HG03108 (cell line): ENCODE results near the gene SLTM.
"Not testable (repeated sequence)": the region's sequence is repeated elsewhere in the genome, so short reads cannot be mapped to it uniquely, and the experiment has no call there.

Source experiments
- ATAC-seq: cut with Tn5 transposase; IDR thresholded peaks from one replicate; pipeline ENCODE4 v1.9.1; 2021; ENCODE audit warnings: moderate library complexity; ENCODE audit not compliant: unreplicated experiment

SLTM gene

DNA sequence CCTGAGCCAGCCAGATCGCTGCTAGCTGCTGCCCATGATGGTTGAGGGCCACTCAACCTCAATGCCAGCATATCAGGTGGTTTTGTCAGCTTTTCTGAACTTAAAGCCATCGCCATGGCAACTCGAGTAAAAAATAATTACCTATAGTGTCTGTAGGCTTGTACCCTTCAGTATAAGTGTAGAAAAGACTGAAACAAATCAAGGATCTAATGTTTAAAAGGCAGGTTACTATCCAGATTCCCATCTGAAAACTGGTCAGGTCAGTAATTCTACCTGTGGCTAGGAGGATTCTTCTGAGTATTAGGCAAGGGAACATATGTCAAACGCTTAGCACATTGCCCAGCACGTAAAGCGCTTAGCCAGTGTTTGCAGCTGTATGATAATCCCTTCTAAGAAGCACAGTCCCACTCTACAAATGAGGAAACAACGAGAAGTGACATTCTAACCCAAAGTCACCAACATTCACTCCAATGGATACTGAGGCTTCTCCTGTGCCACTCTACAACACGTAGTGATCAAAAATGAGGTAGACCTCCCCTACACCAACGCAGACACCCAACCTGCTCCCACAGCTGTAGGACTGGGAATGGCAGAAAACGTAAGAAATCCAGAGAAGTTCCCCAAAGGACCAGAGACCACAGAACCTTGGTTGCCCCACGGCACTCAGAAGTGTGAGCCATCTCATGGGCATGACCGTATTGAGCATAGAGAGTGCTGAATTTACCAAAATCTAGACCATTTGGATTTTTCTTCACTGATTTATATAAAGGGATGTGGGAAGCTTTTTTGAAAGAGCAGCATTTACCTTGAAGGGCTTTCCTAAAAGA lies 55.3 kb downstream of the SLTM start:
- no peak for ATAC-seq

DNA sequence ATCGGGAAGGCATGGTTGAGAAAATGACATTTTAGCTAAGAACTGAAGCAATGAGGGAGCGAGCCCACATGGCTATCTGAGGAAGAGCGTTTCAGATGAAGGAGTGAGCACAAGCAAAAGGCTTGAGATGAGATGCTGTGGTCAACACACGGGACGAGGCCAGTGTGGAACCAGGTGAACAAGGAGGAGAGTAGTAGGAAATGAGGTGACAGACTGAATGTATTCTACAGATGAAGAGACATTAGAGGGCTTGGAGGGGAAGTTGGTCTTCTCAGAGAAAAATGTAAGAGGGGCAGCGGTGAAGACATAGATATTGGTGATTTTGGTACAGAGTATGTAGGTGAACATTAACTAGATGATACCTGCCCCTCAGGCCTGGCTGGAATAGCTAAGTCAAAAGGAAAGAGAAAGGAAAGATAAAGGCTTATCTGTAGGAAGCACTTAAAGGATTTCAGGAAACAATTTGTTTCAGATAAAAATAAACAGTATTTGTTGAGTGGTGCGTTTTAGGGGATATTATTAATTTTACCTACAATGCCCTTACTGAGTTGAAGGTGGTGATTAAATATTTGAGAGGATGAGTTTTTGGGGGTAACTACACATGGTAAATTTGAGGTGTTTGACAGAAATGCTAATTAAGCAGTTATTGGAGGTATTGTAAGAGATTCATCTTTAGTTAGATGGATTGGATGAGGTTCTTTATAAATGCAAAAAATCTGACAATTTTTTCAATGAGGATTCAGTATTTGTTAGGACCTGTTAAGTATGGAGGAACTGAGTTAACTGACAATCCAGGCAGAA lies 57.0 kb downstream of the SLTM start:
- no peak for ATAC-seq

DNA sequence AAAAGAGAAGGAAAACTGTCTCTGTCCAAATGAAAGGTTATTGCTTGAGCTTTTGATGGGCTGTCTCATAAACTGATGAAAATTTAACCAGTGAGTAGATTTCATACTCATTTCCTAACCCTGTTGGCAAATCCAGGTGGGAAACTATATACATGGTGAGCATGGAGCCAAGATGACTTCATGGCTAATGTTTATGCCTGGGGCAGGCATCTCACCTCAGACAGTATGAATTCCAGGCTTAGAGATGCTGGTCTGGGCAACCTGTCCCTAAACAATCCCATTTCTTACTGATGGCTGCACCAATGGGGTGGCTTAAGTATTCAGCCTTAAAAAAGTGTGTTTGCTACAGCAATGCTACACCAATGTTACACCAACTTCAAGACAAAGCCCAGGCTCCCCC lies 58.1 kb downstream of the SLTM start:
- no peak for ATAC-seq

- ATAC-seq: no peak
Observed at GRCh38 chr15:58873267-58873666, 60.2 kb downstream of the SLTM start.

DNA sequence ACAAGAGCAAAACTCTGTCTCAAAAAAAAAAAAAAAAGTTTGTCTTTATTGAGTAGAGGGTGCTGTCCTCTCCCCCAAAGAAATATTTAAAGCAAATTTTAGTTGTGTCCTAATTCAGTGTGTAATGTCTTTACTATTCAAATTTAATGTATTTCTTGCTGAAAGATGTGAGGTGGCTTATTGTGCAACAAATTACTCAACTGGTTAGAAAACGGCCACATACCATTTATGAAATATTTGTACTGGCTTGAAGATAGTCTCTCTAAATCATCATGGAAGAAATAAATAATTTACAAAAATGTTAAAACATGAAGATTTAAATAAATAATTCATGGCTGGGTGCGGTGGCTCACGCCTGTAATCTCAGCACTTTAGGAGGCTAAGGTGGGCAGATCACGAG lies 63.0 kb downstream of the SLTM start:
- ATAC-seq: no peak

DNA sequence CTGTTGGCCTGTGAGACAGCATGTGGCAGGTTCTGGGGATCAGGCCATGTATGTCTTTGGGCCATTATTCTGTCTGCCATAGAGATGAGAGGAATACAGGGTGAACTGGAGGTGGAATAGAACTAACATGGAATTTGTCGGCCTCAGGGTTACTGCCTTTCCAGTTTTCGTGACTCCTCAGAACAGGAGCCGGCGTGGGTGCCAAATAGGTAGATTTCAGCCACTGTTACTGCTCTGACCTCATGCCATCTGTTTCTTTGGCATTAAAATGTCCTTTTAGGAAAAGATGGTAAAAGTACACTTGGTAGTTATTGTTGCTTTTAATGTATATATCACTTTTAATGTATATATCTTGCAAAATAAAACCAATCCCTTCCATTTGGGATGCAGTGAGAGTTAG lies 65.6 kb downstream of the SLTM start:
- no peak for ATAC-seq

DNA sequence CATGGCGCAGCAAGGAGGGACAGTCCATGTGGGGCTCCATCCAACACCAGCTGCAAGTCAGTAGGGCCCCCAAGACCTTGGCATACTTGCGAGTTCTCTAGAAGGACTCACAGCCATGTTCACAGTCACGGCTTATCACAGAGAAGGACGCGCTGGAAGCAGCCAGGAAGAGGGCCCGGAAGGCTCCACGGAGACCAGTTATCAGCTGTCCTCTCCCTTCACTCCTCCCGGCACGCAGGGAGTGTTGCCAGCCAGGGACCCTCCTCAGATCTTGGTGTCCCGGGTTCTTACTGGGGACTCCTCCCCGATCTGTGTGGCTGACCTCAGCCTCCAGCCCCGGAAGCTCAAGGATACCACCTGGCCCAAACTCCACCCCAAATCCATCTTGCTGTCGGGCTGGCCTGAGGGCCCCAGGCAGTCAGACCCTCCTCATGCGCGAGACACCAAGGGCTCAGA lies 68.0 kb downstream of the SLTM start:
- ATAC-seq: no peak

DNA sequence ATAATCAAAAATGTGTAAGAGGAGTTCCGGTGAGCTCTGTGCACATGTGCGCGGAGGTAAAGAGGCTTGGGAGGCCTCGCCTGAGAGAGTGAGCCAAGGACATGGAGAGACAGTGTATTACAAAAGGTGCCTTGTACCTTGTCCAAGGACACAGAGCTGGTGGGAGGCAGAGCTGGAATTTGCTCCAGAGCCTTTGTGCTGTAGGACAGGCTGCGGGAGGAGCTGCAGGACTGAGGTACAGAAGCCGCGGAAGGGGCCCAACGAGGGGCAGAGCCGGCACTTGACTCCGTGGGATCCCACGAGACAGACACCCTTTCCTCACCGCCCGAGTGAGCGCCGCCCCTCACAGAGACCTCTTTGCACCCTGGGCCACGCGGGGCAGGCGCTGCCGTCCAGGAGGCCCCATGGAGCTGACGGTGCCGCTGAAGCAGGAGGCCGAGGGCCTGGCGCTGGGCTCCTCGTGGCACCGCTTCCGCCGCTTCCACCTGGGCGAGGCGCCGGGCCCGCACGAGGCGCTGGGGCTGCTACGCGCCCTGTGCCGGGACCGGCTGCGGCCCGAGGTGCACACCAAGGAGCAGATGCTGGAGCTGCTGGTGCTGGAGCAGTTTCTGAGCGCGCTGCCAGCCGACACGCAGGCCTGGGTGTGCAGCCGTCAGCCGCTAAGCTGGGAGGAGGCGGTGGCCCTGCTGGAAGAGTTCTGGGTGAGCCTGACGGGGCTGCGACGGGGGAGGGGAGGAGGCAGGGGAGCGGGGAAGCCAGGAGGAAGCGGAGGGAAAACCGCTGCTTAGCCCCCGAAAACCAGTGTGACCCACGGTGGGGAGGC lies 68.7 kb downstream of the SLTM start:
- no peak for ATAC-seq

DNA sequence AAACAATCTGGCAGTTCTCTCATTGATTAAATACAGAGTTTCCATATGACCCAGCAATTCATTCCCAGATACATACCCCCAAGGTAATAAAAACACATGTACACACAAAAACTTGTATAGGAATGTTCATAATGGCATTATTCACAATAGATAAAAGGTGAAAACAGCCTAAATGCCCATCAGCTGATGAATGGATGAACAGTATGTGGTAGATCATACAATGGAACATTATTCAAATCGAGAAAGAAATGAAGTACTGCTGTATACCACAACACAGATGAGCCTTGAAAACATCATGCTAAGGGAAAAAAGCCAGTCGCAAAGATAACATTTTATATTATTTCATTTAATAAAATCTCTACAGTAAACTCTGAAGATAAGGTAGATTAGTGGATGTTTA lies 71.2 kb downstream of the SLTM start:
- no peak for ATAC-seq

- ATAC-seq: not testable (repeated sequence)
Observed at GRCh38 chr15:58856621-58857020, 76.9 kb downstream of the SLTM start.

DNA sequence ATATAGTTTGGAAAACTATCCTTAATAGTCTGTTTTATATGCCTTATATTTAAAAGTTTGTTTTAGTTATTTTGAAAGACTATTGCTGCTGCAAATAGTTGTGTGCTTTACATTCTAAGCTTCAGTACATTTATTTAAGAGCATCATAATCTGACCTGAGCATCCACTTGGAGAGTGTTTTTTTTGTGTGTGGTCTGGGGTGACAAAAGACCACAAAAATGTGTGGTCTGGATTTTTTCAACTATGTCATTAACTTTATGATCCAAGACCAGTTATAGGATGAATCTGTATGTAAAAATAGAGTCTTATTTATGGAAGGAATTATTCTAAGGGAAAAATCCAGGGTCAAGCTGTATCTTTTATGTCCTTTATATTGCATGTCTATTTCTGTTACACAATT lies 77.4 kb downstream of the SLTM start:
- no peak for ATAC-seq

- no peak for ATAC-seq
Observed at GRCh38 chr15:58854593-58854992, 78.9 kb downstream of the SLTM start.

DNA sequence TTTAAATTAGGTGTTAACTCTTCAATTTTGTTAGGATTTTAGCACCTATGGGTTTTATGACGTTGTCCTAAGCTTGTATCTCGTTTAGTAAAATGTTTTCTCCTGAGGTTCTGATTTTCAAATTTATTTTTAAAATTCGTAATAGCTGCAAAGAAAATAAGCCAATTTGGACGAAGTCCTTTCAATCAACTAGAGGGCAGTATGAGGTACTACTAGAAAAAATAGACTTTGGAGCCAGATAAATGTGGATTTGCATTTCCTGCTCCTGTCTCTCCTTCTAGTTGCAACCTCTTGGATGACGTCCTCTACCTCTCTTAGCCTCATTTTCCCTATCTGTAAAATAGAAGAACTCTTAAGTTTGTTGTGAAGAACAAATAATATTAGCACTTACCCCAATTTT lies 81.1 kb downstream of the SLTM start:
- no peak for ATAC-seq

GRCh38 chr15:58851205-58851604 lies 82.3 kb downstream of the SLTM start:
- not testable (repeated sequence) for ATAC-seq

DNA sequence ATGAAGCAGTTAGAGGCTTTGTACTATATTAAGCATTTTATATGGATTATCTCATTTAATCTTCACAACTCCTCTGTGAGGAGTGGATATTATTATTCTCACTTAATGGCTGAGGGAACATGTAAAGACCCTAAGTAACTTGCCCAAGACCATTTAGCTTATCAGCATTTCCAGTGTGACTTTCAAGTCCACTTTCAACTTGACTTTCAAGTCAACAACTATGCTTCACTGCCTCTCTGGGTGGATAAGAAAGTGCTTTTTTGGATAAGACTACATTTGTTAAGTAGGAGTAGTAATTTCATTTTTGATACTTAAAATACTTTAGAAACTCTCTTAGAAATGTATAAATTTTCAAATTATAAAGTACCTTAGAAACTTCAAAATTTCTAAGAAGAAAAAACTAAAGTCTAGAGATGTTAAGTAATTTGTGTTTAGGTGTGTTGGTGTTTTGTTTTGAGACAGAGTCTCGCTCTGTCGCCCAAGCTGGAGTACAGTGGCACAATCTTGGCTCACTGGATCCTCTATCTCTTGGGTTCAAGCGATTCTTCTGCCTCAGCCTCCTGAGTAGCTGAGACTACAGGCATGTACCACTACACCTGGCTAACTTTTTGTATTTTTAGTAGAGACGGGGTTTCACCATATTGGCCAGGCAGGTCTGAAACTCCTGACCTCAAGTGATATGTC lies 90.6 kb downstream of the SLTM start:
- ATAC-seq: no peak

GRCh38 chr15:58840048-58840447 lies 93.4 kb downstream of the SLTM start:
- ATAC-seq: no peak

DNA sequence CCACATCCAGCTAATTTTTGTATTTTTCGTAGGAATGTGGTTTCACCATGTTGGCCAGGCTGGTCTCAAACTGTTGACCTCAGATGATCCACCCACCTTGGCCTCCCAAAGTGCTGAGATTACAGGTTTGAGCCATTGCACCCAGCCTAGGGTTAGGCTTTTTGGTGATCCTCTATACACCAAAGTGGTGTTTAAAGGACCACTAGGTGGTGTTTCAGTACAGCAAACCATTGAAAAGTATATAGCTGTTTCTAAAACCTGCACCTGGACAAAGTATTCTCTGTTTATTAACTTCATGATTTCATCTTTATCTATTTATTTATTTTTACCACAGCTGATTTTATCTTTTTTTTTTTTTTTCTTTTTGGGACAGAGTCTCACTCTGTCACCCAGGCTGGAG lies 94.0 kb downstream of the SLTM start:
- ATAC-seq: no peak

DNA sequence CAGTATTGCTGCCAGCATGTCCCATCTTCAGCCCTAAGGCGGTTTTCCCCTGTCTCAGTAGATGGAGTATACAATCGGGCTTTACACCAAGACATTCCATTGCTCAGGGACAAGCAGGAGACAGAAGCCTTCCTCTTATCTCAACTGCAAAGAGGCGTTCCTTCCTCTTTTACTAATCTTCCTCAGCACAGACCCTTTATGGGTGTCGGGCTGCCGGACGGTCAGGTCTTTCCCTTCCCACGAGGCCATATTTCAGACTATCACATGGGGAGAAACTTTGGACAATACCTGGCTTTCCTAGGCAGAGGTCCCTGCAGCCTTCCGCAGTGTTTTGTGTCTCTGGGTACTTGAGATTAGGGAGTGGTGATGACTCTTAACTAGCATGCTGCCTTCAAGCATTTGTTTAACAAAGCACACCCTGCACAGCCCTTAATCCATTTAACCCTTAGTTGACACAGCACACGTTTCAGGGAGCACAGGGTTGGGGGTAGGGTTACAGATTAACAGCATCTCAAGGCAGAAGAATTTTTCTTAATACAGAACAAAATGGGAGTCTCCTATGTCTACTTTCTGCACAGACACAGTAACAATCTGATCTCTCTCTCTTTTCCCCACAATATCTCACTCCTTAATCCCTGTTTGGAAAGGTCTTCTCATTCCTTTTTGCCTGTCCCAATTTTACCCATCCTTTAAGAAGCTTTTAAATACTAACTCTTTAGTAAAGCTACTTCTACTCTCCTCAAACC lies 99.6 kb downstream of the SLTM start:
- not testable (repeated sequence) for ATAC-seq

- no peak for ATAC-seq
Observed at GRCh38 chr15:58830556-58830955, 102.9 kb downstream of the SLTM start.
